T-cell (primary cell): ENCODE results near the gene URI1. TPM values are rescaled to one million over a fixed set of nuclear protein-coding genes. Genes with fewer than 3 reads are reported as not detected.
A peak's percentile ranks its signal among the peaks of the same experiment; 100 is the strongest.

ENCODE experiments used
- ATAC-seq, 4 experiments: fragments of 200-7000 bp in 3 of 4; fragments of 150-1000 bp in 1 of 4; cut with Tn5 transposase; replicated peaks in 1 of 4; 1 replicate in 3 of 4; 2 replicates in 1 of 4; pipeline ENCODE4 v1.10.0; 2021; ENCODE audit warnings: moderate library complexity in 3 of 4, mild to moderate bottlenecking in 2 of 4, moderate number of reproducible peaks in 1 of 4
- CTCF ChIA-PET, 2 donors: fragments of 300-600 bp; sonication (Branson Sonifier 250); formaldehyde crosslinking; loops; one replicate each; lab custom pipeline; 2022; ENCODE audit warnings: antibody characterized with exemption in 2 of 2; lab: Charles Lee
- POLR2A ChIA-PET, 2 donors: fragments of 300-600 bp; sonication (Branson Sonifier 250); formaldehyde crosslinking; loops; one replicate each; lab custom pipeline; 2022; ENCODE audit warnings: antibody characterized with exemption in 2 of 2; lab: Charles Lee
- DNase-seq, 35 experiments: peaks; one replicate each; pipeline versions ENCODE4 v3.0.0 to v3.0.0-alpha.2; 2013 to 2023
- H3K27ac ChIP-seq: one replicate; pipeline ENCODE4 v1.5.1; 2013; ENCODE audit warnings: low read length
- H3K27me3 ChIP-seq, 2 experiments: replicated peaks in 1 of 2; 1 replicate in 1 of 2; 2 replicates in 1 of 2; pipeline versions ENCODE4 v1.6.1 to v1.7.0; 2013; ENCODE audit warnings: low read length in 1 of 2, mixed read lengths in 1 of 2; ENCODE audit not compliant: control insufficient read depth in 2 of 2, insufficient read depth in 2 of 2; ENCODE audit errors: extremely low read depth in 1 of 2
- H3K36me3 ChIP-seq, 2 donors: 1 replicate in 1 of 2; 2 replicates in 1 of 2; pipeline versions ENCODE4 v1.6.1 to v1.7.0; 2013; ENCODE audit warnings: low read length in 1 of 2; ENCODE audit not compliant: control insufficient read depth in 2 of 2, insufficient read depth in 1 of 2; ENCODE audit errors: extremely low read depth in 1 of 2
- H3K4me1 ChIP-seq, 2 experiments: 1 replicate in 1 of 2; 2 replicates in 1 of 2; pipeline versions ENCODE4 v1.6.1 to v1.7.0; 2013; ENCODE audit warnings: low read length in 2 of 2, mixed read lengths in 1 of 2; ENCODE audit not compliant: insufficient read depth in 2 of 2, control insufficient read depth in 1 of 2; ENCODE audit errors: extremely low read depth in 1 of 2
- H3K4me3 ChIP-seq, 2 donors: 1 replicate in 1 of 2; 2 replicates in 1 of 2; pipeline versions ENCODE4 v1.5.1 to v1.7.0; 2013; ENCODE audit warnings: mild to moderate bottlenecking in 2 of 2, low read length in 1 of 2, moderate library complexity in 1 of 2; ENCODE audit not compliant: control insufficient read depth in 1 of 2; ENCODE audit errors: extremely low read depth in 1 of 2
- H3K9me3 ChIP-seq: 2 replicates; pipeline ENCODE4 v1.7.0; 2013
- H3K27ac Mint-ChIP-seq, 2 donors: one replicate each; pipeline ENCODE4 v1.8.0; 2020 to 2021; ENCODE audit warnings: mild to moderate bottlenecking in 2 of 2, mixed read lengths in 2 of 2
- H3K27me3 Mint-ChIP-seq, 2 donors: one replicate each; pipeline ENCODE4 v1.8.0; 2021 to 2022; ENCODE audit warnings: mixed read lengths in 2 of 2
- H3K36me3 Mint-ChIP-seq: one replicate; pipeline ENCODE4 v1.8.0; 2021; ENCODE audit warnings: mixed read lengths
- H3K4me1 Mint-ChIP-seq, 3 donors: one replicate each; pipeline ENCODE4 v1.8.0; 2020 to 2022; ENCODE audit warnings: mixed read lengths in 3 of 3, mild to moderate bottlenecking in 1 of 3
- H3K4me3 Mint-ChIP-seq, 3 donors: one replicate each; pipeline ENCODE4 v1.8.0; 2020 to 2022; ENCODE audit warnings: mild to moderate bottlenecking in 3 of 3, mixed read lengths in 3 of 3, moderate library complexity in 3 of 3
- H3K9me3 Mint-ChIP-seq, 3 donors: one replicate each; pipeline ENCODE4 v1.8.0; 2020 to 2022; ENCODE audit warnings: mixed read lengths in 3 of 3
- WGBS: methylation state at CpG from one replicate; pipeline ENCODE4 v1.1.5; 2013; ENCODE audit warnings: missing lambda C conversion rate; ENCODE audit not compliant: insufficient coverage; 5-methylcytosine and 5-hydroxymethylcytosine counted together
- total RNA-seq, 35 experiments: library from RNA in 6 of 35; stranded (reverse) in 6 of 35; fragments of 120-200 nt in 1 of 35; gene quantifications; one replicate each; pipeline versions ENCODE4 v1.2.1 to v1.2.4 and lab custom pipeline; 2013 to 2026

Gene URI1
- total RNA-seq, 5 donors from 2014 or later (not counting 1 experiment from before 2014, with no cell fraction given): 69.0 to 84.8 (median 75.7) TPM

GRCh38 chr19:29934781-29935180, 7.3 kb upstream of the URI1 start:
- Mint-ChIP-seq H3K9me3 (peaks cover 6 to 21% (median 10%) of the 10 kb centered on the region in 3 donors), H3K27ac (no peak overlapping the region), H3K27me3 (peaks cover 0 to 3% of the 10 kb centered on the region in 2 donors), H3K36me3 (peaks cover 2% of the 10 kb centered on the region), H3K4me1 (no peaks in the 10 kb centered on the region), H3K4me3 (no peak overlapping the region)
- Histone ChIP-seq H3K36me3 (no peaks in the 10 kb centered on the region), H3K4me1 (no peaks in the 10 kb centered on the region), H3K27ac (no peak overlapping the region), H3K27me3 (peaks cover 0 to 13% of the 10 kb centered on the region in 2 experiments), H3K4me3 (no peak overlapping the region), H3K9me3 (no peaks in the 10 kb centered on the region)
- ChIA-PET POLR2A (interaction anchor here in 1 of 2 donors (0.6 kb wide), 1 partner anchor 1385 kb away, joined by 4 read pairs; no protein-coding TSS in a partner anchor), CTCF (no interaction called here)
- no peak for DNase-seq
- no peak for ATAC-seq
- WGBS: no CpG with 5 or more reads among the region's 1 CpG

- Mint-ChIP-seq H3K27me3 (peaks cover 0 to 6% of the 10 kb centered on the region in 2 donors), H3K4me3 (no peak overlapping the region), H3K9me3 (peaks cover 6 to 21% (median 10%) of the 10 kb centered on the region in 3 donors), H3K36me3 (peaks cover 2% of the 10 kb centered on the region), H3K27ac (no peak overlapping the region), H3K4me1 (peaks cover under 1 to 9% (median 6%) of the 10 kb centered on the region in 3 donors)
- Histone ChIP-seq H3K4me3 (no peak overlapping the region), H3K36me3 (no peaks in the 10 kb centered on the region), H3K27me3 (peaks cover 0 to 17% of the 10 kb centered on the region in 2 experiments), H3K27ac (no peak overlapping the region), H3K9me3 (no peaks in the 10 kb centered on the region), H3K4me1 (peaks cover 0 to 5% of the 10 kb centered on the region in 2 experiments)
- no CpG with 5 or more reads among the region's 3 CpGs for WGBS
- ATAC-seq (no peak), DNase-seq (no peak)
- CTCF ChIA-PET: no interaction called here
- POLR2A ChIA-PET: no interaction called here
These were observed 5.6 kb upstream of the URI1 start for GRCh38 chr19:29936409-29936808.

GRCh38 chr19:29939628-29940027, 2.4 kb upstream of the URI1 start:
- H3K4me3 ChIP-seq: no peak overlapping the region
- H3K27me3 ChIP-seq: peaks cover 0 to 13% of the 10 kb centered on the region in 2 experiments
- CTCF ChIA-PET: interaction anchor here in 1 of 2 donors (0.8 kb wide), 1 partner anchor 28 kb away, joined by 3 read pairs; no protein-coding TSS in a partner anchor
- Mint-ChIP-seq H3K4me1 (peaks cover 20 to 28% (median 26%) of the 10 kb centered on the region in 3 donors), H3K27ac (peak overlapping the region in 1 of 2 donors; percentile 21), H3K9me3 (peaks cover 6 to 16% (median 6%) of the 10 kb centered on the region in 3 donors), H3K27me3 (peaks cover 0 to 6% of the 10 kb centered on the region in 2 donors), H3K4me3 (peak overlapping the region in 1 of 3 donors; percentile 90), H3K36me3 (no peaks in the 10 kb centered on the region)
- WGBS: 100% methylated on average over 1 of the region's 1 CpG
- DNase-seq (no peak), ATAC-seq (no peak)
- no peaks in the 10 kb centered on the region for H3K9me3 ChIP-seq
- H3K4me1 ChIP-seq: peaks cover 14 to 20% of the 10 kb centered on the region in 2 experiments
- POLR2A ChIA-PET: no interaction called here
- no peak overlapping the region for H3K27ac ChIP-seq
- H3K36me3 ChIP-seq: peaks cover 0 to 2% of the 10 kb centered on the region in 2 donors

- peak overlapping the region in 1 of 2 donors; percentile 16 for H3K27ac Mint-ChIP-seq
- 98% methylated on average over 7 of the region's 9 CpGs for WGBS
- peaks cover 20 to 23% of the 10 kb centered on the region in 2 experiments for H3K4me1 ChIP-seq
- POLR2A ChIA-PET: interaction anchor here (0.6 to 2.1 kb wide), 6 partner anchors 14 to 335 kb away, joined by 3 to 13 read pairs (median 4); partner anchors contain the start of gene POP4 (in 1 of the 2)
- H3K4me3 ChIP-seq: no peak overlapping the region
- H3K27me3 Mint-ChIP-seq: peaks cover 0 to 6% of the 10 kb centered on the region in 2 donors
- peaks cover 0 to 12% of the 10 kb centered on the region in 2 experiments for H3K27me3 ChIP-seq
- no peak for ATAC-seq
- H3K36me3 ChIP-seq: peaks cover 0 to 2% of the 10 kb centered on the region in 2 donors
- no peaks in the 10 kb centered on the region for H3K9me3 ChIP-seq
- peaks cover 4 to 10% (median 6%) of the 10 kb centered on the region in 3 donors for H3K9me3 Mint-ChIP-seq
- CTCF ChIA-PET: interaction anchor here in 1 of 2 donors (0.7 to 1.8 kb wide), 11 partner anchors 16 to 1424 kb away, joined by 3 to 7 read pairs (median 4); partner anchors contain the start of genes C19orf12 and POP4
- H3K36me3 Mint-ChIP-seq: no peaks in the 10 kb centered on the region
- H3K4me1 Mint-ChIP-seq: peaks cover 33 to 40% (median 38%) of the 10 kb centered on the region in 3 donors
- DNase-seq: no peak
- peak overlapping the region; percentile 82 to 90 (median 85) for H3K4me3 Mint-ChIP-seq
- no peak overlapping the region for H3K27ac ChIP-seq
These were observed 961 bp upstream of the URI1 start for GRCh38 chr19:29940971-29941585.

GRCh38 chr19:29942404-29943261, 594 bp downstream of the URI1 start:
- H3K27me3 ChIP-seq: peaks cover 0 to 12% of the 10 kb centered on the region in 2 experiments
- Mint-ChIP-seq H3K9me3 (no peaks in the 10 kb centered on the region), H3K27me3 (peaks cover 0 to 4% of the 10 kb centered on the region in 2 donors), H3K4me1 (peaks cover 46 to 53% (median 52%) of the 10 kb centered on the region in 3 donors), H3K4me3 (peak overlapping the region; percentile 90 to 94 (median 91)), H3K36me3 (peaks cover 2% of the 10 kb centered on the region), H3K27ac (peak overlapping the region; percentile 85 to 89)
- H3K36me3 ChIP-seq: peaks cover 0 to 2% of the 10 kb centered on the region in 2 donors
- peak; percentile 83 to 89 (median 86) for ATAC-seq
- CTCF ChIA-PET: interaction anchor here (0.6 to 1.8 kb wide), 7 partner anchors 15 to 1397 kb away, joined by 3 to 7 read pairs (median 4); partner anchors contain the start of genes C19orf12 (in 1 of the 2) and POP4 (in 1 of the 2)
- peak overlapping the region; percentile 46 for H3K27ac ChIP-seq
- peaks cover 23 to 24% of the 10 kb centered on the region in 2 experiments for H3K4me1 ChIP-seq
- H3K4me3 ChIP-seq: peak overlapping the region; percentile 75 to 91
- DNase-seq: peak; percentile 58 to 84 (median 69)
- no peaks in the 10 kb centered on the region for H3K9me3 ChIP-seq
- under 1% methylated on average over 70 of the region's 79 CpGs for WGBS
- POLR2A ChIA-PET: interaction anchor here (0.7 to 2.1 kb wide), 2 partner anchors 203 to 336 kb away, joined by 3 to 13 read pairs; partner anchors contain the start of gene POP4 (in 1 of the 2)
